H9 (cell line): ENCODE data around the gene TBL1X. TPM values are rescaled to one million over a fixed set of nuclear protein-coding genes. Genes with fewer than 3 reads are reported as not detected.
"Not testable (repeated sequence)": the region's sequence is repeated elsewhere in the genome, so short reads cannot be mapped to it uniquely, and the experiment has no call there.

Source experiments
- DNase-seq: peaks from one replicate; pipeline ENCODE4 v3.0.0-alpha.2; 2017
- H2AFZ ChIP-seq: one replicate; pipeline ENCODE4 v1.6.1; 2013; ENCODE audit warnings: mild to moderate bottlenecking, low read length, control low read depth, moderate library complexity
- H2AK5ac ChIP-seq: 2 replicates; pipeline ENCODE4 v1.6.1; 2013; ENCODE audit warnings: low read length, control low read depth, mixed read lengths; ENCODE audit not compliant: insufficient read length
- H2BK120ac ChIP-seq: one replicate; pipeline ENCODE4 v1.6.1; 2013; ENCODE audit warnings: low read depth, mild to moderate bottlenecking, low read length, control low read depth, inconsistent platforms; ENCODE audit not compliant: poor library complexity, severe bottlenecking
- H2BK12ac ChIP-seq: 2 replicates; pipeline ENCODE4 v1.6.1; 2013; ENCODE audit warnings: low read length, control low read depth, mixed read lengths, low read depth; ENCODE audit not compliant: insufficient read length
- H2BK15ac ChIP-seq: 2 replicates; pipeline ENCODE4 v1.6.1; 2013; ENCODE audit warnings: low read depth, low read length, control low read depth
- H2BK20ac ChIP-seq: one replicate; pipeline ENCODE4 v1.6.1; 2013; ENCODE audit warnings: low read depth, mild to moderate bottlenecking, low read length, control low read depth, inconsistent platforms; ENCODE audit not compliant: poor library complexity, severe bottlenecking
- H2BK5ac ChIP-seq: 2 replicates; pipeline ENCODE4 v1.6.1; 2013; ENCODE audit warnings: low read length, control low read depth, mixed read lengths; ENCODE audit not compliant: insufficient read length
- H3K14ac ChIP-seq: 2 replicates; pipeline ENCODE4 v1.6.1; 2013; ENCODE audit warnings: low read length, control low read depth; ENCODE audit not compliant: insufficient read depth
- H3K18ac ChIP-seq: 2 replicates; pipeline ENCODE4 v1.6.1; 2013; ENCODE audit warnings: low read depth, mild to moderate bottlenecking, mixed read lengths, low read length, control low read depth; ENCODE audit not compliant: insufficient read length
- H3K23ac ChIP-seq: 2 replicates; pipeline ENCODE4 v1.6.1; 2013; ENCODE audit warnings: low read length, control low read depth, mixed read lengths, low read depth; ENCODE audit not compliant: insufficient read length
- H3K23me2 ChIP-seq: 2 replicates; pipeline ENCODE4 v1.6.1; 2013; ENCODE audit warnings: low read depth, mild to moderate bottlenecking, mixed read lengths, low read length, control low read depth; ENCODE audit not compliant: insufficient read length, poor library complexity, severe bottlenecking
- H3K27ac ChIP-seq: 2 replicates; pipeline ENCODE4 v1.5.1; 2013; ENCODE audit warnings: low read length, control low read depth, mixed read lengths, low read depth; ENCODE audit not compliant: insufficient read length
- H3K27me3 ChIP-seq: 2 replicates; pipeline ENCODE4 v1.6.1; 2013; ENCODE audit warnings: low read length, control low read depth, inconsistent platforms; ENCODE audit not compliant: insufficient read depth
- H3K4ac ChIP-seq: 2 replicates; pipeline ENCODE4 v1.6.1; 2013; ENCODE audit warnings: low read depth, mild to moderate bottlenecking, control low read depth, inconsistent platforms, low read length, moderate library complexity
- H3K4me1 ChIP-seq: 2 replicates; pipeline ENCODE4 v1.6.1; 2013; ENCODE audit warnings: low read length, control low read depth, inconsistent platforms; ENCODE audit not compliant: insufficient read depth
- H3K4me2 ChIP-seq: 2 replicates; pipeline ENCODE4 v1.6.1; 2013; ENCODE audit warnings: low read length, control low read depth, mixed read lengths; ENCODE audit not compliant: insufficient read length, insufficient read depth
- H3K56ac ChIP-seq: 2 replicates; pipeline ENCODE4 v1.6.1; 2013; ENCODE audit warnings: low read depth, mild to moderate bottlenecking, mixed read lengths, low read length, control low read depth; ENCODE audit not compliant: insufficient read length
- H3K79me1 ChIP-seq: 2 replicates; pipeline ENCODE4 v1.6.1; 2013; ENCODE audit warnings: low read depth, mild to moderate bottlenecking, moderate library complexity, low read length, control low read depth, inconsistent platforms; ENCODE audit not compliant: insufficient read depth, poor library complexity, severe bottlenecking
- H3K79me2 ChIP-seq: 2 replicates; pipeline ENCODE4 v1.6.1; 2013; ENCODE audit warnings: low read length, control low read depth, inconsistent platforms; ENCODE audit not compliant: insufficient read depth
- H3K9ac ChIP-seq: 2 replicates; pipeline ENCODE4 v1.6.1; 2013; ENCODE audit warnings: low read length, control low read depth, mixed read lengths; ENCODE audit not compliant: insufficient read length; ENCODE audit errors: extremely low read depth
- H3K9me3 ChIP-seq: one replicate; pipeline ENCODE4 v1.6.1; 2013; ENCODE audit warnings: low read depth, low read length, inconsistent platforms; ENCODE audit not compliant: control insufficient read depth
- H3T11ph ChIP-seq: one replicate; pipeline ENCODE4 v1.6.1; 2013; ENCODE audit warnings: mild to moderate bottlenecking, low read length, control low read depth, inconsistent platforms
- H4K20me1 ChIP-seq: one replicate; pipeline ENCODE4 v1.6.1; 2013; ENCODE audit not compliant: control insufficient read depth, insufficient read length, insufficient read depth
- H4K5ac ChIP-seq: 2 replicates; pipeline ENCODE4 v1.6.1; 2013; ENCODE audit warnings: low read depth, mild to moderate bottlenecking, mixed read lengths, low read length, control low read depth; ENCODE audit not compliant: insufficient read length
- H4K8ac ChIP-seq: replicated peaks from 2 replicates; pipeline ENCODE4 v1.6.1; 2013; ENCODE audit warnings: low read length, control low read depth, mixed read lengths, low read depth; ENCODE audit not compliant: insufficient read length
- H4K91ac ChIP-seq: 2 replicates; pipeline ENCODE4 v1.6.1; 2013; ENCODE audit warnings: low read depth, mild to moderate bottlenecking, moderate library complexity, mixed read lengths, low read length, control low read depth; ENCODE audit not compliant: insufficient read length
- H3K27ac Mint-ChIP-seq, 3 experiments: 2 replicates in 2 of 3; 3 replicates in 1 of 3; pipeline ENCODE4 v1.8.0; 2020 to 2021; ENCODE audit warnings: mixed read lengths in 3 of 3, mild to moderate bottlenecking in 1 of 3, moderate library complexity in 1 of 3
- H3K27me3 Mint-ChIP-seq: 2 replicates; pipeline ENCODE4 v1.8.0; 2021; ENCODE audit warnings: low read depth, mild to moderate bottlenecking, moderate library complexity, mixed read lengths
- H3K36me3 Mint-ChIP-seq, 3 experiments: 2 replicates in 2 of 3; 3 replicates in 1 of 3; pipeline ENCODE4 v1.8.0; 2020 to 2021; ENCODE audit warnings: low read depth in 3 of 3, mixed read lengths in 3 of 3; ENCODE audit not compliant: insufficient read depth in 1 of 3
- H3K4me1 Mint-ChIP-seq, 2 experiments: 2 replicates each; pipeline ENCODE4 v1.8.0; 2020; ENCODE audit warnings: mixed read lengths in 2 of 2
- H3K4me3 Mint-ChIP-seq, 2 experiments: 2 replicates in 1 of 2; 3 replicates in 1 of 2; pipeline ENCODE4 v1.8.0; 2020 to 2021; ENCODE audit warnings: mild to moderate bottlenecking in 2 of 2, mixed read lengths in 2 of 2, moderate library complexity in 1 of 2
- H3K9me3 Mint-ChIP-seq, 2 experiments: 2 replicates in 1 of 2; 3 replicates in 1 of 2; pipeline ENCODE4 v1.8.0; 2020; ENCODE audit warnings: mild to moderate bottlenecking in 2 of 2, mixed read lengths in 2 of 2, moderate library complexity in 1 of 2
- CTCF ChIP-seq: fragments of 200-600 bp; sonication (generic); conservative IDR thresholded peaks from 3 replicates; pipeline ENCODE4 v1.8.0; 2021; ENCODE audit warnings: antibody characterized with exemption, mild to moderate bottlenecking
- WGBS: extraction: QIAGEN DNeasy Blood & Tissue Kit; methylation state at CpG from one replicate; pipeline ENCODE4 v1.1.7; 2013; ENCODE audit warnings: missing lambda C conversion rate, low lambda C conversion rate, mixed read lengths; ENCODE audit not compliant: insufficient read length; ENCODE audit errors: extremely low coverage; 5-methylcytosine and 5-hydroxymethylcytosine counted together
- total RNA-seq: library from RNA; stranded (reverse); gene quantifications from 2 replicates; pipeline ENCODE4 v1.2.1, GENCODE V29; 2021

TBL1X gene
- total RNA-seq, 1 experiment from 2014 or later, result 24.1 TPM

GRCh38 chrX:9434051-9434550 lies 30.8 kb upstream of the TBL1X start:
- Histone ChIP-seq H3K79me1 (no peaks in the 10 kb centered on the region), H2AK5ac (no peak overlapping the region), H3K14ac (no peak overlapping the region), H3K23ac (no peak overlapping the region), H3K18ac (no peak overlapping the region), H3T11ph (no peak overlapping the region), H2BK20ac (no peak overlapping the region), H3K4me1 (peaks cover 2% of the 10 kb centered on the region; the same call in 1 of the 2 replicates), H3K79me2 (no peaks in the 10 kb centered on the region), H3K27me3 (no peaks in the 10 kb centered on the region), H2BK120ac (no peak overlapping the region), H2BK15ac (no peak overlapping the region), H3K23me2 (no peaks in the 10 kb centered on the region), H4K20me1 (no peaks in the 10 kb centered on the region), H3K27ac (no peak overlapping the region), H2BK5ac (no peak overlapping the region), H4K8ac (no peak overlapping the region), H3K9me3 (no peaks in the 10 kb centered on the region), H3K4ac (no peak overlapping the region), H4K91ac (no peak overlapping the region), H3K4me2 (no peak overlapping the region), H3K56ac (no peak overlapping the region), H2AFZ (no peak overlapping the region), H4K5ac (no peak overlapping the region), H2BK12ac (no peak overlapping the region), H3K9ac (no peak overlapping the region)
- Mint-ChIP-seq H3K9me3 (peaks cover 4 to 38% of the 10 kb centered on the region in 2 experiments; a peak in 4 of 5 replicates), H3K27me3 (no peaks in the 10 kb centered on the region), H3K27ac (no peak overlapping the region), H3K36me3 (no peaks in the 10 kb centered on the region; a peak in 3 of 7 replicates), H3K4me1 (peaks cover 6 to 12% of the 10 kb centered on the region in 2 experiments), H3K4me3 (no peak overlapping the region)
- WGBS, result no CpG with 5 or more reads among the region's 3 CpGs
- DNase-seq, result no peak
- TF ChIP-seq CTCF, result no peak

- H3T11ph ChIP-seq, H3K4me1 ChIP-seq, H3K27me3 ChIP-seq, H4K8ac ChIP-seq, H3K4me2 ChIP-seq, H4K20me1 ChIP-seq, H3K14ac ChIP-seq, H2AFZ ChIP-seq, H3K27me3 Mint-ChIP-seq, H3K9ac ChIP-seq, H2BK20ac ChIP-seq, H3K4me1 Mint-ChIP-seq, H3K4ac ChIP-seq, H3K56ac ChIP-seq, H4K5ac ChIP-seq, H3K4me3 Mint-ChIP-seq, H3K18ac ChIP-seq, H3K9me3 ChIP-seq, H3K79me2 ChIP-seq, H2BK12ac ChIP-seq, H3K23ac ChIP-seq, H2BK15ac ChIP-seq, H3K36me3 Mint-ChIP-seq, DNase-seq, H2BK5ac ChIP-seq, H3K79me1 ChIP-seq, H4K91ac ChIP-seq, H3K23me2 ChIP-seq, H2AK5ac ChIP-seq, H3K27ac ChIP-seq, H2BK120ac ChIP-seq: not testable (repeated sequence)
- no CpG with 5 or more reads among the region's 2 CpGs for WGBS
- Mint-ChIP-seq H3K27ac (peak overlapping the region in 1 of 3 experiments; percentile 92; a peak in 1 of 7 replicates), H3K9me3 (peaks cover 4 to 33% of the 10 kb centered on the region in 2 experiments; a peak in 4 of 5 replicates)
These were observed 29.8 kb upstream of the TBL1X start for GRCh38 chrX:9435086-9435485.
